HCT116 (cell line): ENCODE results near the gene CCDC184. TPM values are rescaled to one million over a fixed set of nuclear protein-coding genes. Genes with fewer than 3 reads are reported as not detected.

Source experiments
- ATAC-seq: fragments of 200-7000 bp; cut with Tn5 transposase; 2 replicates; pipeline ENCODE4 v1.9.1; 2020; ENCODE audit warnings: mild to moderate bottlenecking, moderate library complexity
- BruUV-seq: library from RNA; stranded (reverse); fragments of 400-500 nt; replicated peaks from 2 replicates; lab custom pipeline; 2021; lab: Mats Ljungman, UMichigan
- CTCF ChIA-PET: fragments of 300-600 bp; sonication (Branson Sonifier 250); formaldehyde crosslinking; loops from one replicate; lab custom pipeline; 2021; ENCODE audit warnings: antibody characterized with exemption; lab: Charles Lee
- POLR2A ChIA-PET: fragments of 300-600, 350-600 bp; sonication (Branson Sonifier 250); formaldehyde crosslinking; loops from one replicate; lab custom pipeline; 2021; ENCODE audit warnings: antibody characterized with exemption; lab: Charles Lee
- RAD21 ChIA-PET, 2 experiments: fragments of 300-600 bp; sonication (Branson Sonifier 250); formaldehyde crosslinking; loops; one replicate each; lab custom pipeline; 2023; ENCODE audit warnings: low total read pairs in 2 of 2; ENCODE audit not compliant: uncharacterized antibody in 2 of 2, unreplicated experiment in 2 of 2, low non-redundant PET in 1 of 2; lab: Charles Lee
- DNase-seq: peaks from one replicate; pipeline ENCODE4 v3.0.0-alpha.2; 2010; ENCODE audit warnings: low read depth, low spot score
- H2AFZ ChIP-seq: fragments of 200-600 bp; shearing (Covaris generic), sonication (generic); 2 replicates; pipeline ENCODE4 v1.6.1; 2017; ENCODE audit warnings: low read depth, mixed run types, mixed read lengths, antibody characterized with exemption, low read length; ENCODE audit not compliant: poor library complexity, severe bottlenecking
- H3K27ac ChIP-seq: 2 replicates; pipeline ENCODE4 v1.5.1; 2012; ENCODE audit warnings: low read depth, low read length
- H3K27me3 ChIP-seq: fragments of 200-600 bp; sonication (generic); 2 replicates; pipeline ENCODE4 v1.6.1; 2016; ENCODE audit warnings: mixed run types, low read length, mixed read lengths; ENCODE audit not compliant: insufficient read depth
- H3K36me3 ChIP-seq, 2 experiments: fragments of 200-500 bp in 1 of 2; fragments of 200-600 bp in 1 of 2; sonication (Bioruptor generic) in 1 of 2; sonication (generic) in 1 of 2; 2 replicates each; pipeline versions ENCODE4 v1.5.1 to v1.6.1; 2014 to 2016; ENCODE audit warnings: low read length in 2 of 2, inconsistent platforms in 1 of 2, mixed read lengths in 1 of 2, mixed run types in 1 of 2; ENCODE audit not compliant: insufficient read depth in 2 of 2, control insufficient read depth in 1 of 2
- H3K4me1 ChIP-seq, 2 experiments: fragments of 200-600 bp in 1 of 2; sonication (generic) in 1 of 2; 2 replicates each; pipeline versions ENCODE4 v1.5.1 to v1.6.1; 2012 to 2017; ENCODE audit warnings: low read length in 2 of 2, inconsistent platforms in 1 of 2, mild to moderate bottlenecking in 1 of 2, mixed read lengths in 1 of 2, mixed run types in 1 of 2, moderate library complexity in 1 of 2; ENCODE audit not compliant: insufficient read depth in 2 of 2, control insufficient read depth in 1 of 2
- H3K4me2 ChIP-seq: fragments of 200-600 bp; sonication (generic); 2 replicates; pipeline ENCODE4 v1.6.1; 2017; ENCODE audit warnings: mixed run types, low read length, mixed read lengths
- H3K4me3 ChIP-seq, 2 experiments: fragments of 200-600 bp in 1 of 2; sonication (generic) in 1 of 2; replicated peaks in 1 of 2; 2 replicates each; pipeline ENCODE4 v1.5.1; 2011 to 2016; ENCODE audit warnings: low read length in 2 of 2, control low read depth in 1 of 2, low read depth in 1 of 2, mild to moderate bottlenecking in 1 of 2, mixed read lengths in 1 of 2, mixed run types in 1 of 2
- H3K79me2 ChIP-seq: fragments of 200-600 bp; sonication (generic); 2 replicates; pipeline ENCODE4 v1.6.1; 2017; ENCODE audit warnings: mild to moderate bottlenecking, mixed run types, low read length, moderate library complexity, mixed read lengths; ENCODE audit not compliant: insufficient read depth
- H3K9ac ChIP-seq: fragments of 200-600 bp; sonication (generic); 2 replicates; pipeline ENCODE4 v1.6.1; 2016; ENCODE audit warnings: low read length, mixed read lengths
- H3K9me2 ChIP-seq: fragments of 200-600 bp; sonication (generic), shearing (Covaris generic); 2 replicates; pipeline ENCODE4 v1.6.1; 2017; ENCODE audit warnings: mixed run types, mild to moderate bottlenecking, moderate library complexity; ENCODE audit not compliant: insufficient read depth
- H3K9me3 ChIP-seq, 2 experiments: fragments of 200-500 bp in 1 of 2; fragments of 200-600 bp in 1 of 2; sonication (Bioruptor generic) in 1 of 2; sonication (generic) in 1 of 2; 2 replicates each; pipeline ENCODE4 v1.6.1; 2014 to 2017; ENCODE audit warnings: low read length in 2 of 2, mixed read lengths in 2 of 2, inconsistent platforms in 1 of 2, low read depth in 1 of 2, mild to moderate bottlenecking in 1 of 2, mixed run types in 1 of 2, moderate library complexity in 1 of 2; ENCODE audit not compliant: control insufficient read depth in 1 of 2, insufficient read depth in 1 of 2
- H4K20me1 ChIP-seq: fragments of 200-600 bp; sonication (generic), shearing (Covaris generic); 2 replicates; pipeline ENCODE4 v1.6.1; 2017; ENCODE audit warnings: mixed run types, mild to moderate bottlenecking, moderate library complexity; ENCODE audit not compliant: insufficient read depth
- CBX3 ChIP-seq: IDR thresholded peaks from 2 replicates; pipeline ENCODE4 v1.6.1; 2012; ENCODE audit warnings: low read depth
- ELF1 ChIP-seq: IDR thresholded peaks from 2 replicates; pipeline ENCODE4 v1.6.1; 2012; ENCODE audit warnings: low read depth, borderline replicate concordance
- EZH2 ChIP-seq: fragments of 200-600 bp; sonication (generic); IDR thresholded peaks from 2 replicates; pipeline ENCODE4 v1.6.1; 2017; ENCODE audit warnings: antibody characterized with exemption, mixed run types
- JUND ChIP-seq: IDR thresholded peaks from 2 replicates; pipeline ENCODE4 v1.6.1; 2012
- RAD21 ChIP-seq: IDR thresholded peaks from 2 replicates; pipeline ENCODE4 v1.6.1; 2012; ENCODE audit warnings: low read depth, mild to moderate bottlenecking
- SIN3A ChIP-seq: IDR thresholded peaks from 2 replicates; pipeline ENCODE4 v1.6.1; 2012; ENCODE audit warnings: low read depth
- SP1 ChIP-seq: IDR thresholded peaks from 2 replicates; pipeline ENCODE4 v1.6.1; 2012; ENCODE audit warnings: low read depth
- YY1 ChIP-seq: IDR thresholded peaks from 2 replicates; pipeline ENCODE4 v1.6.1; 2011; ENCODE audit warnings: low read length, low read depth, moderate library complexity, mild to moderate bottlenecking; ENCODE audit not compliant: insufficient replicate concordance; ENCODE audit errors: extremely low read depth
- ZNF274 ChIP-seq: fragments of 200-500 bp; sonication (Bioruptor generic); IDR thresholded peaks from 2 replicates; pipeline ENCODE4 v1.6.1; 2014; ENCODE audit warnings: mild to moderate bottlenecking, low read depth, low read length, inconsistent platforms
- intact Hi-C: fragments of 100-400 bp; cut with micrococcal nuclease; formaldehyde crosslinking; loops from 2 replicates; pipeline ENCODE4 v1.10.0; 2022
- total RNA-seq: library from RNA; stranded (reverse); gene quantifications from one replicate; pipeline ENCODE4 v1.2.1, GENCODE V29; 2021; ENCODE audit not compliant: unreplicated experiment
- TF ChIP-seq, protein P1 (sequence below): IDR thresholded peaks from 2 replicates; pipeline ENCODE4 v1.6.1; 2012; ENCODE audit warnings: low read depth
- TF ChIP-seq, protein P2 (sequence below): IDR thresholded peaks from 2 replicates; pipeline ENCODE4 v1.6.1; 2011; ENCODE audit warnings: mild to moderate bottlenecking, low read length, moderate library complexity; ENCODE audit not compliant: insufficient replicate concordance; ENCODE audit errors: extremely low read depth

Gene CCDC184
- total RNA-seq, 1 experiment from 2014 or later = 0.34 TPM

DNA sequence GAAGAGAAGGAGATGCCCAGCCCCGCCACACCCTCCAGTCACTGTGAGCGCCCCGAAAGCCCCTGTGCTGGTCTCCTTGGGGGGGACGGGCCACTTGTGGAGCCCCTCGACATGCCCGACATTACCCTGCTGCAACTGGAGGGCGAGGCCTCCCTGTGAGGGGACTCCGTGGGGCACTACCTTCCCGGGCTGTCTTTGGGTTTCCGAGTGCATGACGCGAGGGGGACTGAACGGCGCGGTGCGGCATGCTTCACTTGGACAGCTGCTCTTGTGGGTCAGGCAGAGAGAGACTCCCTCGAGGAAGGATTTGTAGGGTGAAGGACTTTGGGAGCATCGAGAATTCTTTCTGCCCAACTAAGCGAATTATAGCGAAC is 1.1 kb downstream of the CCDC184 start:
- H3K27me3 ChIP-seq = 0 out of 2 replicates have a peak, but pooled peaks cover 2% of the 10 kb centered on the region

More for the DNA sequence above, 1.1 kb downstream of the CCDC184 start:
- Histone ChIP-seq H3K4me2 (no peak overlapping the region), H4K20me1 (no peaks in the 10 kb centered on the region), H3K27ac (no peak overlapping the region), H3K79me2 (no peaks in the 10 kb centered on the region), H3K36me3 (no peaks in the 10 kb centered on the region), H3K9me3 (no peaks in the 10 kb centered on the region), H3K9me2 (no peaks in the 10 kb centered on the region), H3K4me1 (peaks cover 4 to 25% of the 10 kb centered on the region in 2 experiments; a peak in 2 of 4 replicates), H3K9ac (no peak overlapping the region), H2AFZ (no peak overlapping the region), H3K4me3 (no peak overlapping the region)
- ChIA-PET CTCF (no interaction called here), RAD21 (no interaction called here), POLR2A (no interaction called here)
- TF ChIP-seq ELF1 = no peak
- TF ChIP-seq ZNF274 = no peak
- no peak for TF ChIP-seq SP1
- no peak for TF ChIP-seq JUND
- TF ChIP-seq, protein P1, sequence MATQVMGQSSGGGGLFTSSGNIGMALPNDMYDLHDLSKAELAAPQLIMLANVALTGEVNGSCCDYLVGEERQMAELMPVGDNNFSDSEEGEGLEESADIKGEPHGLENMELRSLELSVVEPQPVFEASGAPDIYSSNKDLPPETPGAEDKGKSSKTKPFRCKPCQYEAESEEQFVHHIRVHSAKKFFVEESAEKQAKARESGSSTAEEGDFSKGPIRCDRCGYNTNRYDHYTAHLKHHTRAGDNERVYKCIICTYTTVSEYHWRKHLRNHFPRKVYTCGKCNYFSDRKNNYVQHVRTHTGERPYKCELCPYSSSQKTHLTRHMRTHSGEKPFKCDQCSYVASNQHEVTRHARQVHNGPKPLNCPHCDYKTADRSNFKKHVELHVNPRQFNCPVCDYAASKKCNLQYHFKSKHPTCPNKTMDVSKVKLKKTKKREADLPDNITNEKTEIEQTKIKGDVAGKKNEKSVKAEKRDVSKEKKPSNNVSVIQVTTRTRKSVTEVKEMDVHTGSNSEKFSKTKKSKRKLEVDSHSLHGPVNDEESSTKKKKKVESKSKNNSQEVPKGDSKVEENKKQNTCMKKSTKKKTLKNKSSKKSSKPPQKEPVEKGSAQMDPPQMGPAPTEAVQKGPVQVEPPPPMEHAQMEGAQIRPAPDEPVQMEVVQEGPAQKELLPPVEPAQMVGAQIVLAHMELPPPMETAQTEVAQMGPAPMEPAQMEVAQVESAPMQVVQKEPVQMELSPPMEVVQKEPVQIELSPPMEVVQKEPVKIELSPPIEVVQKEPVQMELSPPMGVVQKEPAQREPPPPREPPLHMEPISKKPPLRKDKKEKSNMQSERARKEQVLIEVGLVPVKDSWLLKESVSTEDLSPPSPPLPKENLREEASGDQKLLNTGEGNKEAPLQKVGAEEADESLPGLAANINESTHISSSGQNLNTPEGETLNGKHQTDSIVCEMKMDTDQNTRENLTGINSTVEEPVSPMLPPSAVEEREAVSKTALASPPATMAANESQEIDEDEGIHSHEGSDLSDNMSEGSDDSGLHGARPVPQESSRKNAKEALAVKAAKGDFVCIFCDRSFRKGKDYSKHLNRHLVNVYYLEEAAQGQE = no peak
- TF ChIP-seq EZH2 = no peak
- no peak for TF ChIP-seq SIN3A
- no peak for TF ChIP-seq YY1
- TF ChIP-seq, protein P2, sequence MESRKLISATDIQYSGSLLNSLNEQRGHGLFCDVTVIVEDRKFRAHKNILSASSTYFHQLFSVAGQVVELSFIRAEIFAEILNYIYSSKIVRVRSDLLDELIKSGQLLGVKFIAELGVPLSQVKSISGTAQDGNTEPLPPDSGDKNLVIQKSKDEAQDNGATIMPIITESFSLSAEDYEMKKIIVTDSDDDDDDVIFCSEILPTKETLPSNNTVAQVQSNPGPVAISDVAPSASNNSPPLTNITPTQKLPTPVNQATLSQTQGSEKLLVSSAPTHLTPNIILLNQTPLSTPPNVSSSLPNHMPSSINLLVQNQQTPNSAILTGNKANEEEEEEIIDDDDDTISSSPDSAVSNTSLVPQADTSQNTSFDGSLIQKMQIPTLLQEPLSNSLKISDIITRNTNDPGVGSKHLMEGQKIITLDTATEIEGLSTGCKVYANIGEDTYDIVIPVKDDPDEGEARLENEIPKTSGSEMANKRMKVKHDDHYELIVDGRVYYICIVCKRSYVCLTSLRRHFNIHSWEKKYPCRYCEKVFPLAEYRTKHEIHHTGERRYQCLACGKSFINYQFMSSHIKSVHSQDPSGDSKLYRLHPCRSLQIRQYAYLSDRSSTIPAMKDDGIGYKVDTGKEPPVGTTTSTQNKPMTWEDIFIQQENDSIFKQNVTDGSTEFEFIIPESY = no peak
- TF ChIP-seq CBX3 = no peak
- TF ChIP-seq RAD21 = no peak
- intact Hi-C loops = no loop called here
- no peak for ATAC-seq
- no TSS peak for BruUV-seq
- no peak for DNase-seq
